Measurements from ENCODE around the gene NEDD4L.

DNA sequence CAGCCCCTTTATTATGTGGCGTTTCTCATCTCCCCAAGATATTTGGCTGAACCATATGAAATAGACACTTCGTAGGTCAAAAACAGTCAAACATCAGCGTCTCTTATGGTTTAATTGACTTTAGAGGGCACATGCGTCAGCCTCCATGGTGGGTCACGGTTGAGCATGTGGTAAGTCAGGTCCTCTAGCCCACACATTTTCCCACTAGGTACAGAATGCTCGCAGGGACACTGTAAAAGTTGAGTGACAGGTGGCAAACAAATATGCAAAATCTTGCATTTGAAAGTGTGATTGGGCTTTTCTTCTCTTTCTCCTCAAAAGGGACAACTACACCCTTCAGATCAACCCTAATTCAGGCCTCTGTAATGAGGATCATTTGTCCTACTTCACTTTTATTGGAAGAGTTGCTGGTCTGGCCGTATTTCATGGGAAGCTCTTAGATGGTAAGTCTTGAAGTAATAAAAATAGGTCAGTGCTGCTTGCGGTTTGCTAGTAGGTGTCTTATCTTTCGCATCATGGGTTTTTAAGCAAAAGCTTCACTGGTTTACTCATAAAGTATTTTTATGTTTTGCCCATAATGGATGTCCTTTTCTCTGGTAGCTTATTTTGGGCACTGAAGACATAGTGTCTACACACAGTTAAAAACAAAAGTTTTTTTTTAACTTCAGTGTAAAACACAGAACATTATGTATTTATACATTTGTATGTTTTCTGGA is 323.6 kb downstream of the NEDD4L start:
- no peak for TF ChIP-seq POLR2A (IDR thresholded peaks at IDR 0.05; ENCODE audit: low read depth)
- TF ChIP-seq, protein P1, sequence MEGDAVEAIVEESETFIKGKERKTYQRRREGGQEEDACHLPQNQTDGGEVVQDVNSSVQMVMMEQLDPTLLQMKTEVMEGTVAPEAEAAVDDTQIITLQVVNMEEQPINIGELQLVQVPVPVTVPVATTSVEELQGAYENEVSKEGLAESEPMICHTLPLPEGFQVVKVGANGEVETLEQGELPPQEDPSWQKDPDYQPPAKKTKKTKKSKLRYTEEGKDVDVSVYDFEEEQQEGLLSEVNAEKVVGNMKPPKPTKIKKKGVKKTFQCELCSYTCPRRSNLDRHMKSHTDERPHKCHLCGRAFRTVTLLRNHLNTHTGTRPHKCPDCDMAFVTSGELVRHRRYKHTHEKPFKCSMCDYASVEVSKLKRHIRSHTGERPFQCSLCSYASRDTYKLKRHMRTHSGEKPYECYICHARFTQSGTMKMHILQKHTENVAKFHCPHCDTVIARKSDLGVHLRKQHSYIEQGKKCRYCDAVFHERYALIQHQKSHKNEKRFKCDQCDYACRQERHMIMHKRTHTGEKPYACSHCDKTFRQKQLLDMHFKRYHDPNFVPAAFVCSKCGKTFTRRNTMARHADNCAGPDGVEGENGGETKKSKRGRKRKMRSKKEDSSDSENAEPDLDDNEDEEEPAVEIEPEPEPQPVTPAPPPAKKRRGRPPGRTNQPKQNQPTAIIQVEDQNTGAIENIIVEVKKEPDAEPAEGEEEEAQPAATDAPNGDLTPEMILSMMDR (IDR thresholded peaks at IDR 0.05), result no peak
- TF ChIP-seq EP300 (IDR thresholded peaks at IDR 0.05), result no peak

Data from esophagus muscularis mucosa (tissue), 4 donors.